Epithelial cell of proximal tubule (primary cell): Measurements from ENCODE around the gene NTN1. TPM values are rescaled to one million over a fixed set of nuclear protein-coding genes. Genes with fewer than 3 reads are reported as not detected.

ENCODE experiments used
- DNase-seq: peaks from one replicate; pipeline ENCODE4 v3.0.0-alpha.2; 2011; ENCODE audit warnings: low read depth
- H3K4me3 ChIP-seq: 2 replicates; pipeline ENCODE4 v1.5.1; 2011; ENCODE audit warnings: low read depth, mild to moderate bottlenecking, low read length
- total RNA-seq: library from RNA; depleted of rRNA; stranded (reverse); fragments of >200 nt; gene quantifications from 2 replicates; pipeline ENCODE4 v1.2.3, GENCODE V29; 2015
- TF ChIP-seq, protein P1 (sequence below): conservative IDR thresholded peaks from 2 replicates; pipeline ENCODE4 v1.5.1; 2012; ENCODE audit warnings: low read depth, mild to moderate bottlenecking, low read length

NTN1 gene
- total RNA-seq, 1 donor from 2014 or later = 1.3 TPM

DNA sequence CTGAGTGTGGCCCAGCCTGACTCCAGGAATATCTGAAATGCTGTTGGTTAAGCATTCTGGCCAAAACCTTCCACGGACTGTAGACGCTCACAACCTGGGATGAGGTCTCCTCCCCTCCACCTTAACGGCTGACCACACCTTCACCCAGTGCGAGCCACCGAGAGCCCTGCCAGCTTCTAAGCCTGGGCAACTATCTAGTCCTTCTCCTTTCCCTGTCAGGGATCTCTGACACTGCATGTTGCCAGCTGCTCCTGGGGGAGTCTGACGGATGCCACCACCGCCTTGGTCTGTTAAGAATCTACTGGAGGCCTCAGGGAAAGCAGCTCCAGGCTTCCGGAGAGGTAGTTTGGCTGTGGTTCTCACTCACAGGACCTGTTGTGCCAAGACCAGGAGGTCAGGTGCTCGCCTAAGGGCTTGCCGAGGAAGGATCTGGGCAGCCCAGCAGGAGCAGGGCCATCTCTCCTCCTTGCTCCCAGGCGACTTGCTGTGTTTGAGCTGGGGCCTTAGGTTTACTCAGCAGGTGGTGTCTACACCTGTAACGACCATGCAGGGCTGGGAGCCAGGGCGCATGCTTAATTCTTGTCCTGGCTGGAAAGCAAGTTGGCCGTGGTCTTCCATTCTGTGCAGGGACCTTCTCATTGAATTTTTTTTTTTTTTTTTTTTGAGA is 111.8 kb downstream of the NTN1 start:
- TF ChIP-seq, protein P1, sequence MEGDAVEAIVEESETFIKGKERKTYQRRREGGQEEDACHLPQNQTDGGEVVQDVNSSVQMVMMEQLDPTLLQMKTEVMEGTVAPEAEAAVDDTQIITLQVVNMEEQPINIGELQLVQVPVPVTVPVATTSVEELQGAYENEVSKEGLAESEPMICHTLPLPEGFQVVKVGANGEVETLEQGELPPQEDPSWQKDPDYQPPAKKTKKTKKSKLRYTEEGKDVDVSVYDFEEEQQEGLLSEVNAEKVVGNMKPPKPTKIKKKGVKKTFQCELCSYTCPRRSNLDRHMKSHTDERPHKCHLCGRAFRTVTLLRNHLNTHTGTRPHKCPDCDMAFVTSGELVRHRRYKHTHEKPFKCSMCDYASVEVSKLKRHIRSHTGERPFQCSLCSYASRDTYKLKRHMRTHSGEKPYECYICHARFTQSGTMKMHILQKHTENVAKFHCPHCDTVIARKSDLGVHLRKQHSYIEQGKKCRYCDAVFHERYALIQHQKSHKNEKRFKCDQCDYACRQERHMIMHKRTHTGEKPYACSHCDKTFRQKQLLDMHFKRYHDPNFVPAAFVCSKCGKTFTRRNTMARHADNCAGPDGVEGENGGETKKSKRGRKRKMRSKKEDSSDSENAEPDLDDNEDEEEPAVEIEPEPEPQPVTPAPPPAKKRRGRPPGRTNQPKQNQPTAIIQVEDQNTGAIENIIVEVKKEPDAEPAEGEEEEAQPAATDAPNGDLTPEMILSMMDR = no peak
- no peak overlapping the region for H3K4me3 ChIP-seq
- no peak for DNase-seq

GRCh38 chr17:9138161-9138717 is 116.9 kb downstream of the NTN1 start:
- TF ChIP-seq, protein P1 = no peak
- DNase-seq = no peak
- no peak overlapping the region for H3K4me3 ChIP-seq

DNA sequence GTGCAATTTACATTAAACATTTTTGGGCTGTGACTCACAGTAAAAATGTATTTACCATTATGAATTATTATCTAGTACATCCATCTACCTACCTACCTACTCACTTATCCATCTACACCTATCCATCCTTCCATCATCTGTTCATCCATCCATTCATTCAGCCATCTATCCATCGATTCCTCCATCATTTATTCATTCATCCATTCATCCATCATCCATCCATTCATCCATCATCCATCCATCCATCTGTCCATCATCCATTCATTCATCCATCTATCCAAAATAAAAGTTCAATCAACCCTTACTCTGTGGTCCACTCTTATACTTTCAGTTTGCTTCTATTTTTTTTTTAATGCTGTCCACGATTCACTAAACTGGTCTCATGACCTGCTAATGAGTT is 118.4 kb downstream of the NTN1 start:
- H3K4me3 ChIP-seq = no peak overlapping the region
- TF ChIP-seq, protein P1 = no peak

GRCh38 chr17:9140550-9141424 is 119.5 kb downstream of the NTN1 start:
- TF ChIP-seq, protein P1 = no peak
- no peak overlapping the region for H3K4me3 ChIP-seq
- DNase-seq = no peak

More for the DNA sequence above, 118.4 kb downstream of the NTN1 start:
- no peak for DNase-seq

- no peak for DNase-seq
- H3K4me3 ChIP-seq = no peak overlapping the region
- TF ChIP-seq, protein P1 = no peak
These were observed 120.1 kb downstream of the NTN1 start for GRCh38 chr17:9141425-9141753.

DNA sequence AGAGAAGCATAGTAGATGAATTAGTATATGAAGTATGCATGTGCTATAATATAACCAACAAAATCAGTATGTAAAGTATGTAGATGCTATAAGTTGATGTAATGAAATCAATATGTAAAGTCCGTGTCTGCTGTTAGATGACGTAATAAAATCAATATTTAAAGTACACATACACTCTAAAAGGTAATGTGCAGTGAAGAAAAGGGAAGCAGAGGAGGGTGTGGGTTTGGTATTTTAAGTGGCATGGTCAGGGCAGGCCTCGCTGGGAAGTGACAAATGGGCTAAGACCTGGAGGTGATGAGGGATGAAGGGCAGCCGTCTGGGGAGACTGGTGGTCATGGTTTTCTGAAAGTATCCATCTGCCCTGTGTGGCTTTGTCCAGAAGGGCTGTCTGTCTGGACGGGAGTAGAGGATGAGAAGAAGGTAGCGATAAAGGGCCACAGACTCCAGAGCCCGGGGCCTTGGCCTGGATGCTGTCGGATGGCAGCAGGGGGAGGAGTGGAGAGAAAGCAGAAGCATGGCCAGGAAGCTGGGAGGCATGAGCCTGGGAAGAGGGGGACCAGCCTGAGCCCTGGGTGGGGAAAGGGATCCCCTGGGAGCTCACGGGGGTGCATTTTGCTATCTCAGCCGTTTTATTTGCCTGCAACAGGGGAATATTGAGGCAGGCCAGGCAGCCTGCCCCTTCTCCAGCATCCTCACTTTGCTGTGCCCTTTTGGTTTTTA is 121.6 kb downstream of the NTN1 start:
- TF ChIP-seq, protein P1 = no peak
- DNase-seq = no peak
- H3K4me3 ChIP-seq = no peak overlapping the region
